K562 (cell line): Measurements from ENCODE around the gene NFS1. TPM values are rescaled to one million over a fixed set of nuclear protein-coding genes. Genes with fewer than 3 reads are reported as not detected.

ENCODE experiments used
- ATAC-seq: fragments of 200-7000 bp; cut with Tn5 transposase; 3 replicates; pipeline ENCODE4 v1.9.1; 2020; ENCODE audit warnings: moderate library complexity
- BruUV-seq: library from RNA; stranded (reverse); fragments of 400-500 nt; replicated peaks from 2 replicates; lab custom pipeline; 2021; lab: Mats Ljungman, UMichigan
- CTCF ChIA-PET: fragments of 300-600 bp; formaldehyde crosslinking; extraction: SDS; loops from one replicate; lab custom pipeline; 2021; ENCODE audit warnings: low intra/inter-chr PET ratio; lab: Yijun Ruan, JAX
- POLR2A ChIA-PET: fragments of 300-600, 350-650 bp; sonication (Branson Sonifier 250); formaldehyde crosslinking; extraction: SDS; loops from one replicate; lab custom pipeline; 2021; ENCODE audit warnings: antibody characterized with exemption, inconsistent platforms; lab: Yijun Ruan, JAX
- DNase-seq, 4 experiments: peaks; one replicate each; pipeline versions ENCODE4 v3.0.0 to v3.0.0-alpha.2; 2011 to 2018; ENCODE audit warnings: low spot score in 3 of 4, mixed read lengths in 3 of 4; ENCODE audit errors: extremely low read depth in 1 of 4
- FAIRE-seq: peaks from 2 replicates; lab custom pipeline; 2011; peaks lifted over from hg19 to GRCh38; lab: Jason Lieb, UNC
- H2AFZ ChIP-seq: 2 replicates; pipeline ENCODE4 v1.6.0; 2011; ENCODE audit warnings: low read depth, low read length, control low read depth, inconsistent platforms
- H3K27ac ChIP-seq: fragments of 200-600 bp; 3 replicates; pipeline ENCODE4 v1.8.0; 2011; ENCODE audit warnings: low read depth, mild to moderate bottlenecking, control low read depth, inconsistent platforms, low read length, moderate library complexity, mixed read lengths; ENCODE audit errors: extremely low read depth
- H3K27me3 ChIP-seq, 2 experiments: fragments of 300-600 bp in 1 of 2; 2 replicates in 1 of 2; 3 replicates in 1 of 2; pipeline versions ENCODE4 v1.6.0 to v1.8.0; 2011; ENCODE audit warnings: inconsistent platforms in 2 of 2, low read length in 2 of 2, mild to moderate bottlenecking in 1 of 2, mixed read lengths in 1 of 2, moderate library complexity in 1 of 2; ENCODE audit not compliant: control insufficient read depth in 2 of 2, insufficient read depth in 2 of 2
- H3K36me3 ChIP-seq: fragments of 300-600 bp; 3 replicates; pipeline ENCODE4 v1.8.0; 2011; ENCODE audit warnings: mild to moderate bottlenecking, low read length, inconsistent platforms; ENCODE audit not compliant: control insufficient read depth, insufficient read depth
- H3K4me1 ChIP-seq, 2 experiments: fragments of 200-600 bp in 1 of 2; replicated peaks in 1 of 2; 2 replicates in 1 of 2; 3 replicates in 1 of 2; pipeline versions ENCODE4 v1.5.1 to v1.8.0; 2011; ENCODE audit warnings: inconsistent platforms in 2 of 2, low read length in 2 of 2, mild to moderate bottlenecking in 1 of 2, mixed read lengths in 1 of 2, moderate library complexity in 1 of 2; ENCODE audit not compliant: control insufficient read depth in 2 of 2, insufficient read depth in 2 of 2
- H3K4me2 ChIP-seq: 2 replicates; pipeline ENCODE4 v1.6.1; 2011; ENCODE audit warnings: low read length, control low read depth, inconsistent platforms, mixed read lengths; ENCODE audit not compliant: insufficient read depth
- H3K4me3 ChIP-seq: fragments of 200-600 bp; sonication (generic), shearing (Covaris generic); 2 replicates; pipeline ENCODE4 v1.5.1; 2016; ENCODE audit warnings: control low read depth, inconsistent platforms
- H3K79me2 ChIP-seq: fragments of 200-600 bp; 3 replicates; pipeline ENCODE4 v1.8.0; 2011; ENCODE audit warnings: low read length, inconsistent platforms; ENCODE audit not compliant: control insufficient read depth, insufficient read depth
- H3K9ac ChIP-seq, 2 experiments: 2 replicates each; pipeline versions ENCODE4 v1.6.0 to v1.6.1; 2011; ENCODE audit warnings: low read depth in 2 of 2, low read length in 2 of 2, control low read depth in 1 of 2, inconsistent platforms in 1 of 2, mild to moderate bottlenecking in 1 of 2, mixed read lengths in 1 of 2; ENCODE audit not compliant: insufficient read depth in 1 of 2
- H3K9me1 ChIP-seq: one replicate; pipeline ENCODE4 v1.6.0; 2011; ENCODE audit warnings: inconsistent platforms, mild to moderate bottlenecking, low read length, moderate library complexity; ENCODE audit not compliant: control insufficient read depth, insufficient read depth
- H3K9me3 ChIP-seq: replicated peaks from 2 replicates; pipeline ENCODE4 v1.5.1; 2011; ENCODE audit warnings: low read depth, low read length, inconsistent platforms; ENCODE audit not compliant: control insufficient read depth, insufficient read depth
- H4K20me1 ChIP-seq: replicated peaks from 2 replicates; pipeline ENCODE4 v1.6.1; 2011; ENCODE audit warnings: low read length, inconsistent platforms, mixed read lengths; ENCODE audit not compliant: control insufficient read depth, insufficient read depth
- CREM ChIP-seq: IDR thresholded peaks from 2 replicates; pipeline ENCODE4 v1.6.1; 2014; ENCODE audit warnings: antibody characterized with exemption, low read depth
- ELF2 ChIP-seq: fragments of 250-450 bp; sonication (Bioruptor Pico); IDR thresholded peaks from 2 replicates; pipeline ENCODE4 v1.5.0; 2021; ENCODE audit warnings: mild to moderate bottlenecking
- EP400 ChIP-seq: fragments of 450-650 bp; IDR thresholded peaks from 2 replicates; pipeline ENCODE4 v1.6.1; 2017; ENCODE audit warnings: antibody characterized with exemption, mild to moderate bottlenecking, moderate library complexity
- ESRRA ChIP-seq: fragments of 450-650 bp; IDR thresholded peaks from 2 replicates; pipeline ENCODE4 v1.6.1; 2014; ENCODE audit warnings: low read depth, mild to moderate bottlenecking, moderate library complexity, borderline replicate concordance
- GTF2E2 ChIP-seq: fragments of 200-800 bp; sonication (Bioruptor generic); IDR thresholded peaks from 2 replicates; pipeline ENCODE4 v1.6.1; 2016; ENCODE audit warnings: missing genetic modification characterization, missing compliant biosample characterization
- MEIS2 ChIP-seq: fragments of 450-650 bp; IDR thresholded peaks from 2 replicates; pipeline ENCODE4 v1.6.1; 2014; ENCODE audit warnings: mild to moderate bottlenecking; ENCODE audit not compliant: partially characterized antibody
- NCOA4 ChIP-seq: fragments of 450-650 bp; IDR thresholded peaks from 2 replicates; pipeline ENCODE4 v1.6.1; 2018; ENCODE audit warnings: mild to moderate bottlenecking; ENCODE audit not compliant: partially characterized antibody
- WHSC1 ChIP-seq: IDR thresholded peaks from one replicate; pipeline ENCODE4 v1.6.1; 2012; ENCODE audit warnings: low read length, control low read depth, inconsistent platforms
- ZBED1 ChIP-seq: IDR thresholded peaks from 2 replicates; pipeline ENCODE4 v1.6.1; 2014
- ZNF165 ChIP-seq: fragments of 250-450 bp; sonication (Bioruptor Pico); IDR thresholded peaks from 2 replicates; pipeline ENCODE4 v1.4.0; 2020; ENCODE audit warnings: borderline replicate concordance
- WGBS: fragments of 100-300 bp; shearing (Covaris generic); methylation state at CpG from one replicate; pipeline ENCODE4 v1.1.6; 2016; ENCODE audit warnings: low coverage, mixed read lengths; ENCODE audit not compliant: insufficient coverage; ENCODE audit errors: missing lambda C conversion rate; 5-methylcytosine and 5-hydroxymethylcytosine counted together
- in situ Hi-C: fragments of 300-500 bp; cut with MboI; formaldehyde crosslinking; loops from 4 replicates; pipeline ENCODE4 v1.15.0; 2018; ENCODE audit warnings: inconsistent platforms, mixed read lengths
- intact Hi-C: fragments of 100-400 bp; cut with micrococcal nuclease; formaldehyde crosslinking; loops from 2 replicates; pipeline ENCODE4 v1.14.2; 2022
- polyA plus RNA-seq, 8 experiments: library from polyadenylated mRNA; depleted of rRNA in 4 of 8; stranded (reverse) in 5 of 8; unstranded in 3 of 8; fragments of >200 nt; fragmentation: Nextera tagmentation in 2 of 8; fragmentation: Illumina TruSeq in 1 of 8; extraction: Ambion mirVana in 2 of 8; extraction: Trizol in 1 of 8; gene quantifications; 2 replicates each; pipeline versions ENCODE4 v1.2.1 to v1.2.3, GENCODE V29; 2011 to 2014; ENCODE audit warnings: inconsistent platforms in 1 of 8, missing spikeins in 1 of 8
- total RNA-seq, 7 experiments: library from RNA; depleted of rRNA in 6 of 7; stranded (reverse); fragments of >200 nt in 6 of 7; fragmentation: Illumina TruSeq in 2 of 7; extraction: Trizol in 2 of 7; gene quantifications; 2 replicates each; pipeline versions ENCODE4 v1.2.1 to v1.2.3, GENCODE V29; 2011 to 2021; ENCODE audit warnings: low replicate concordance in 1 of 7
- TF ChIP-seq, protein P1 (sequence below): fragments of 250-450 bp; sonication (Bioruptor Pico); IDR thresholded peaks from 2 replicates; pipeline ENCODE4 v1.8.0; 2022; ENCODE audit warnings: moderate library complexity, mild to moderate bottlenecking, inconsistent platforms
- TF ChIP-seq, protein P2 (sequence below): fragments of 450-650 bp; formaldehyde crosslinking; IDR thresholded peaks from 2 replicates; pipeline ENCODE4 v1.4.0; 2022; ENCODE audit warnings: mild to moderate bottlenecking, moderate library complexity
- TF ChIP-seq, protein P3 (sequence below), 2 experiments: IDR thresholded peaks; 2 replicates each; pipeline ENCODE4 v1.6.1; 2011; ENCODE audit warnings: borderline replicate concordance in 1 of 2, control low read depth in 1 of 2, low read depth in 1 of 2, low read length in 1 of 2, mild to moderate bottlenecking in 1 of 2, mixed read lengths in 1 of 2, moderate library complexity in 1 of 2; ENCODE audit not compliant: insufficient read depth in 1 of 2, insufficient read length in 1 of 2, poor library complexity in 1 of 2, severe bottlenecking in 1 of 2; ENCODE audit errors: extremely low read depth in 1 of 2

NFS1 gene
- total and polyA plus RNA-seq, 9 of the 15 experiments (the other 6 are each of a cell fraction or from before 2014, with no cell fraction given), result 11.5 to 84.8 (median 47.1) TPM

DNA sequence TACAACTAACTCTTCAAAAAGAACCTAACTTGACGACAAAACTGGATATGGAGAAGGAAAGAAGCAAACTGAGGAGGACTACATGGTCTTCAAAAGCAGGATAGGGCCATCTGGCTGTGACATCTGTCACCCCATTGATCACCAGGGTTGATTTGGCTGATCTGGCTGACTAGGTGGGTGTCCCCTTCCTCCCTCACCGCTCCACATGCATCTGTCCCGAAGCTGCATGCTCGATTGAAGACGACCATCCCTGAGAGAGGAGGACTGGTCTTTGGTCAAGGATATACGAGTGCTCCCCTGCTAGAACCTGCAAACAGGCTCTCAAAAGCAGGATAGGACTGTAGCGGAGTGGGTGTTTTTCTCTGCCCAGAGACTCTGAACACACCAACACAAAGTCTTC lies 56.1 kb downstream of the NFS1 start:
- no TSS peak for BruUV-seq
- no peak for TF ChIP-seq MEIS2
- TF ChIP-seq CREM, result no peak
- TF ChIP-seq ZNF165 (CRISPR knock-in tag), result no peak
- TF ChIP-seq ELF2 (CRISPR knock-in tag), result no peak
- TF ChIP-seq, protein P1, sequence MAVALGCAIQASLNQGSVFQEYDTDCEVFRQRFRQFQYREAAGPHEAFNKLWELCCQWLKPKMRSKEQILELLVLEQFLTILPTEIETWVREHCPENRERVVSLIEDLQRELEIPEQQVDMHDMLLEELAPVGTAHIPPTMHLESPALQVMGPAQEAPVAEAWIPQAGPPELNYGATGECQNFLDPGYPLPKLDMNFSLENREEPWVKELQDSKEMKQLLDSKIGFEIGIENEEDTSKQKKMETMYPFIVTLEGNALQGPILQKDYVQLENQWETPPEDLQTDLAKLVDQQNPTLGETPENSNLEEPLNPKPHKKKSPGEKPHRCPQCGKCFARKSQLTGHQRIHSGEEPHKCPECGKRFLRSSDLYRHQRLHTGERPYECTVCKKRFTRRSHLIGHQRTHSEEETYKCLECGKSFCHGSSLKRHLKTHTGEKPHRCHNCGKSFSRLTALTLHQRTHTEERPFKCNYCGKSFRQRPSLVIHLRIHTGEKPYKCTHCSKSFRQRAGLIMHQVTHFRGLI (CRISPR knock-in tag), result no peak
- TF ChIP-seq WHSC1, result no peak
- TF ChIP-seq EP400, result no peak
- TF ChIP-seq GTF2E2 (tag), result no peak
- TF ChIP-seq, protein P2, sequence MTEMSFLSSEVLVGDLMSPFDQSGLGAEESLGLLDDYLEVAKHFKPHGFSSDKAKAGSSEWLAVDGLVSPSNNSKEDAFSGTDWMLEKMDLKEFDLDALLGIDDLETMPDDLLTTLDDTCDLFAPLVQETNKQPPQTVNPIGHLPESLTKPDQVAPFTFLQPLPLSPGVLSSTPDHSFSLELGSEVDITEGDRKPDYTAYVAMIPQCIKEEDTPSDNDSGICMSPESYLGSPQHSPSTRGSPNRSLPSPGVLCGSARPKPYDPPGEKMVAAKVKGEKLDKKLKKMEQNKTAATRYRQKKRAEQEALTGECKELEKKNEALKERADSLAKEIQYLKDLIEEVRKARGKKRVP (CRISPR knock-in tag), result no peak
- no peak for TF ChIP-seq ZBED1
- TF ChIP-seq NCOA4, result no peak
- TF ChIP-seq, protein P3, sequence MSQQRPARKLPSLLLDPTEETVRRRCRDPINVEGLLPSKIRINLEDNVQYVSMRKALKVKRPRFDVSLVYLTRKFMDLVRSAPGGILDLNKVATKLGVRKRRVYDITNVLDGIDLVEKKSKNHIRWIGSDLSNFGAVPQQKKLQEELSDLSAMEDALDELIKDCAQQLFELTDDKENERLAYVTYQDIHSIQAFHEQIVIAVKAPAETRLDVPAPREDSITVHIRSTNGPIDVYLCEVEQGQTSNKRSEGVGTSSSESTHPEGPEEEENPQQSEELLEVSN (IDR thresholded peaks at IDR 0.05; ENCODE audit: borderline replicate concordance in 1 of 2, extremely low read depth in 1 of 2, insufficient read depth in 1 of 2, insufficient read length in 1 of 2, low read depth in 1 of 2, low read length in 1 of 2, poor library complexity in 1 of 2, severe bottlenecking in 1 of 2), result no peak
- no peak for TF ChIP-seq ESRRA
- no peak for DNase-seq
- Histone ChIP-seq H3K4me2 (no peak overlapping the region), H3K9ac (no peak overlapping the region), H3K4me1 (peaks cover 0 to 2% of the 10 kb centered on the region in 2 experiments; a peak in 1 of 5 replicates), H3K27ac (no peak overlapping the region), H4K20me1 (peaks cover 5% of the 10 kb centered on the region), H3K27me3 (no peaks in the 10 kb centered on the region), H3K4me3 (no peak overlapping the region), H3K9me3 (no peaks in the 10 kb centered on the region), H3K79me2 (peaks cover 46% of the 10 kb centered on the region; the same call in 2 of the 3 replicates), H3K9me1 (no peaks in the 10 kb centered on the region), H3K36me3 (peaks cover 3% of the 10 kb centered on the region; the same call in 1 of the 3 replicates), H2AFZ (no peak overlapping the region)
- intact Hi-C loops (no loop called here), in situ Hi-C loops (no loop called here)
- FAIRE-seq, result no peak
- ChIA-PET POLR2A (interaction anchor here (0.6 to 2.7 kb wide), 5 partner anchors 9 to 185 kb away, joined by 3 to 11 read pairs (median 3); no protein-coding TSS in a partner anchor), CTCF (no interaction called here)
- 59% methylated on average over 7 of the region's 7 CpGs for WGBS
- no peak for ATAC-seq
